IMR-90 (cell line): ENCODE results near the gene EHMT1. TPM values are rescaled to one million over a fixed set of nuclear protein-coding genes. Genes with fewer than 3 reads are reported as not detected.

Source experiments
- ATAC-seq: fragments of 200-7000 bp; cut with Tn5 transposase; 2 replicates; pipeline ENCODE4 v1.9.1; 2020; ENCODE audit warnings: low read depth, mild to moderate bottlenecking, moderate library complexity
- BruUV-seq: library from RNA; stranded (reverse); fragments of 400-500 nt; replicated peaks from 2 replicates; lab custom pipeline; 2021; lab: Mats Ljungman, UMichigan
- CTCF ChIA-PET: fragments of 300-600 bp; formaldehyde crosslinking; extraction: SDS; loops from one replicate; lab custom pipeline; 2021; ENCODE audit warnings: antibody characterized with exemption; lab: Yijun Ruan, JAX
- POLR2A ChIA-PET: fragments of 300-600 bp; sonication (Branson Sonifier 250); formaldehyde crosslinking; loops from one replicate; lab custom pipeline; 2022; ENCODE audit warnings: antibody characterized with exemption; ENCODE audit not compliant: unreplicated experiment; lab: Charles Lee
- DNase-seq: peaks from one replicate; pipeline ENCODE4 v3.0.0; 2013
- H2AFZ ChIP-seq: replicated peaks from 2 replicates; pipeline ENCODE3; 2013; ENCODE audit warnings: low read length, mild to moderate bottlenecking; ENCODE audit not compliant: poor library complexity
- H2AK5ac ChIP-seq: 2 replicates; pipeline ENCODE4 v1.6.1; 2013; ENCODE audit warnings: low read depth, low read length, inconsistent platforms
- H2AK9ac ChIP-seq: replicated peaks from 2 replicates; pipeline ENCODE3; 2013; ENCODE audit warnings: mild to moderate bottlenecking, low read depth, low read length, moderate library complexity; ENCODE audit not compliant: poor library complexity
- H2BK120ac ChIP-seq: 2 replicates; pipeline ENCODE4 v1.6.1; 2013; ENCODE audit warnings: low read depth, low read length, inconsistent platforms
- H2BK15ac ChIP-seq: 3 replicates; pipeline ENCODE4 v1.6.1; 2013; ENCODE audit warnings: low read depth, low read length, inconsistent platforms
- H2BK20ac ChIP-seq: 2 replicates; pipeline ENCODE4 v1.6.1; 2013; ENCODE audit warnings: low read depth, mild to moderate bottlenecking, inconsistent platforms, low read length, moderate library complexity
- H2BK5ac ChIP-seq: 2 replicates; pipeline ENCODE4 v1.6.1; 2013; ENCODE audit warnings: mild to moderate bottlenecking, low read depth, low read length, inconsistent platforms; ENCODE audit not compliant: poor library complexity, severe bottlenecking
- H3K14ac ChIP-seq: replicated peaks from 2 replicates; pipeline ENCODE4 v1.6.1; 2013; ENCODE audit warnings: low read depth, low read length, inconsistent platforms
- H3K18ac ChIP-seq: 2 replicates; pipeline ENCODE4 v1.6.1; 2013; ENCODE audit warnings: low read depth, low read length, control low read depth
- H3K23ac ChIP-seq: 2 replicates; pipeline ENCODE4 v1.6.1; 2013; ENCODE audit warnings: low read depth, low read length, inconsistent platforms
- H3K27ac ChIP-seq: 2 replicates; pipeline ENCODE4 v1.5.1; 2013; ENCODE audit warnings: mild to moderate bottlenecking, control low read depth, low read length; ENCODE audit not compliant: insufficient read depth
- H3K27me3 ChIP-seq: 2 replicates; pipeline ENCODE4 v1.6.1; 2013; ENCODE audit warnings: low read length; ENCODE audit not compliant: control insufficient read depth, insufficient read depth
- H3K36me3 ChIP-seq: 2 replicates; pipeline ENCODE4 v1.6.1; 2013; ENCODE audit warnings: low read length, mixed read lengths; ENCODE audit not compliant: control insufficient read depth, insufficient read depth
- H3K4ac ChIP-seq: 2 replicates; pipeline ENCODE4 v1.6.1; 2013; ENCODE audit warnings: low read depth, low read length, inconsistent platforms
- H3K4me1 ChIP-seq: 2 replicates; pipeline ENCODE4 v1.6.1; 2013; ENCODE audit warnings: low read length, mixed read lengths; ENCODE audit not compliant: control insufficient read depth, insufficient read depth
- H3K4me2 ChIP-seq: 2 replicates; pipeline ENCODE4 v1.6.1; 2013; ENCODE audit warnings: low read depth, mild to moderate bottlenecking, control low read depth, low read length, moderate library complexity
- H3K4me3 ChIP-seq: 2 replicates; pipeline ENCODE4 v1.5.1; 2013; ENCODE audit warnings: low read depth, mild to moderate bottlenecking, control low read depth, low read length, moderate library complexity; ENCODE audit not compliant: insufficient read depth
- H3K56ac ChIP-seq: 2 replicates; pipeline ENCODE4 v1.6.1; 2013; ENCODE audit warnings: low read length, inconsistent platforms; ENCODE audit not compliant: insufficient read depth; ENCODE audit errors: extremely low read depth
- H3K79me1 ChIP-seq, 2 experiments: 2 replicates each; pipeline ENCODE4 v1.6.1; 2013; ENCODE audit warnings: low read length in 2 of 2, inconsistent platforms in 1 of 2, low read depth in 1 of 2
- H3K9ac ChIP-seq: 2 replicates; pipeline ENCODE4 v1.6.1; 2013; ENCODE audit warnings: low read depth, low read length, control low read depth
- H3K9me1 ChIP-seq: 2 replicates; pipeline ENCODE4 v1.6.1; 2013; ENCODE audit warnings: low read length, inconsistent platforms; ENCODE audit not compliant: insufficient read depth
- H3K9me3 ChIP-seq: 2 replicates; pipeline ENCODE4 v1.6.1; 2013; ENCODE audit warnings: low read length; ENCODE audit not compliant: control insufficient read depth, insufficient read depth
- H4K20me1 ChIP-seq: 2 replicates; pipeline ENCODE4 v1.6.1; 2013; ENCODE audit warnings: low read length, inconsistent platforms; ENCODE audit not compliant: insufficient read depth
- H4K5ac ChIP-seq: 2 replicates; pipeline ENCODE4 v1.6.1; 2013; ENCODE audit warnings: mild to moderate bottlenecking, low read depth, low read length, control low read depth
- H4K8ac ChIP-seq, 2 experiments: 2 replicates each; pipeline ENCODE4 v1.6.1; 2013; ENCODE audit warnings: low read depth in 2 of 2, low read length in 2 of 2, control low read depth in 1 of 2, inconsistent platforms in 1 of 2
- H4K91ac ChIP-seq: 2 replicates; pipeline ENCODE4 v1.6.1; 2013; ENCODE audit warnings: low read depth, low read length, inconsistent platforms; ENCODE audit not compliant: insufficient read depth
- BHLHE40 ChIP-seq: fragments of 150-350 bp; IDR thresholded peaks from 2 replicates; pipeline ENCODE4 v1.6.1; 2016; ENCODE audit warnings: mild to moderate bottlenecking, low read depth, low read length
- CEBPB ChIP-seq: IDR thresholded peaks from 2 replicates; pipeline ENCODE4 v1.6.1; 2012; ENCODE audit warnings: low read depth, low read length, improper control_type of control experiment
- CHD1 ChIP-seq: IDR thresholded peaks from 2 replicates; pipeline ENCODE4 v1.6.1; 2012; ENCODE audit warnings: low read depth, low read length, improper control_type of control experiment
- FOS ChIP-seq: fragments of 150-350 bp; IDR thresholded peaks from 2 replicates; pipeline ENCODE4 v1.6.1; 2016; ENCODE audit warnings: low read depth, low read length
- MAFK ChIP-seq: IDR thresholded peaks from 2 replicates; pipeline ENCODE4 v1.6.1; 2012; ENCODE audit warnings: low read depth, low read length, improper control_type of control experiment
- MAZ ChIP-seq: IDR thresholded peaks from 2 replicates; pipeline ENCODE4 v1.6.1; 2012; ENCODE audit warnings: low read depth, mild to moderate bottlenecking, low read length, improper control_type of control experiment, moderate library complexity, borderline replicate concordance
- MXI1 ChIP-seq: IDR thresholded peaks from 2 replicates; pipeline ENCODE4 v1.6.1; 2012; ENCODE audit warnings: low read depth, mild to moderate bottlenecking, low read length, moderate library complexity, borderline replicate concordance
- NFE2L2 ChIP-seq: fragments of 150-350 bp; IDR thresholded peaks from 2 replicates; pipeline ENCODE4 v1.6.1; 2016; ENCODE audit warnings: low read depth, mild to moderate bottlenecking, low read length
- POLR2A ChIP-seq: IDR thresholded peaks from 2 replicates; pipeline ENCODE4 v1.6.1; 2012; ENCODE audit warnings: mild to moderate bottlenecking, low read depth, low read length
- RAD21 ChIP-seq: IDR thresholded peaks from 2 replicates; pipeline ENCODE4 v1.6.1; 2012; ENCODE audit warnings: low read length, improper control_type of control experiment
- RCOR1 ChIP-seq: IDR thresholded peaks from 2 replicates; pipeline ENCODE4 v1.6.1; 2012; ENCODE audit warnings: mild to moderate bottlenecking, low read length, improper control_type of control experiment; ENCODE audit not compliant: insufficient replicate concordance
- RFX5 ChIP-seq: IDR thresholded peaks from 2 replicates; pipeline ENCODE4 v1.8.0; 2012; ENCODE audit warnings: low read depth, mild to moderate bottlenecking, low read length, moderate library complexity
- SMC3 ChIP-seq: fragments of 150-350 bp; IDR thresholded peaks from 2 replicates; pipeline ENCODE4 v1.6.1; 2016; ENCODE audit warnings: low read depth, mild to moderate bottlenecking, antibody characterized with exemption, low read length, moderate library complexity
- WGBS, 2 experiments: methylation state at CpG; one replicate each; pipeline versions ENCODE4 v1.1.5 to v1.1.7; 2013; ENCODE audit warnings: missing lambda C conversion rate in 2 of 2; ENCODE audit not compliant: insufficient read length in 1 of 2; ENCODE audit errors: extremely low coverage in 2 of 2; 5-methylcytosine and 5-hydroxymethylcytosine counted together
- dilution Hi-C: fragments of 300-500 bp; cut with HindIII; formaldehyde crosslinking; loops from one replicate; pipeline ENCODE4 v1.14.3; 2018; ENCODE audit warnings: low sequenced_read_pairs; ENCODE audit not compliant: unreplicated experiment
- in situ Hi-C: fragments of 300-500 bp; cut with MboI; formaldehyde crosslinking; loops from 3 replicates; pipeline ENCODE4 v1.14.3; 2019; ENCODE audit warnings: low sequenced_read_pairs, inconsistent platforms, mixed read lengths
- intact Hi-C: fragments of 100-400 bp; cut with micrococcal nuclease; formaldehyde crosslinking; loops from 2 replicates; pipeline ENCODE4 v1.10.0; 2022
- polyA plus RNA-seq, 3 experiments: library from polyadenylated mRNA; depleted of rRNA; stranded (reverse); fragments of >200 nt; gene quantifications; 2 replicates each; pipeline ENCODE4 v1.2.3, GENCODE V29; 2012; ENCODE audit warnings: low replicate concordance in 1 of 3
- total RNA-seq: library from RNA; depleted of rRNA; stranded (reverse); fragments of >200 nt; gene quantifications from 2 replicates; pipeline ENCODE4 v1.2.3, GENCODE V29; 2012
- TF ChIP-seq, protein P1 (sequence below): fragments of 150-350 bp; IDR thresholded peaks from 2 replicates; pipeline ENCODE4 v1.6.1; 2016; ENCODE audit warnings: low read depth, mild to moderate bottlenecking, low read length, moderate library complexity, borderline replicate concordance
- TF ChIP-seq, protein P2 (sequence below): conservative IDR thresholded peaks from 2 replicates; pipeline ENCODE4 v1.5.1; 2012; ENCODE audit warnings: mild to moderate bottlenecking, low read depth, low read length, improper control_type of control experiment
- TF ChIP-seq, protein P3 (sequence below): fragments of 150-350 bp; IDR thresholded peaks from 2 replicates; pipeline ENCODE4 v1.6.1; 2017; ENCODE audit warnings: mild to moderate bottlenecking, antibody characterized with exemption, low read length, low read depth

Gene EHMT1
- total and polyA plus RNA-seq, 2 of the 4 experiments (the other 2 are of a cell fraction): 32.8 to 35.1 TPM

DNA sequence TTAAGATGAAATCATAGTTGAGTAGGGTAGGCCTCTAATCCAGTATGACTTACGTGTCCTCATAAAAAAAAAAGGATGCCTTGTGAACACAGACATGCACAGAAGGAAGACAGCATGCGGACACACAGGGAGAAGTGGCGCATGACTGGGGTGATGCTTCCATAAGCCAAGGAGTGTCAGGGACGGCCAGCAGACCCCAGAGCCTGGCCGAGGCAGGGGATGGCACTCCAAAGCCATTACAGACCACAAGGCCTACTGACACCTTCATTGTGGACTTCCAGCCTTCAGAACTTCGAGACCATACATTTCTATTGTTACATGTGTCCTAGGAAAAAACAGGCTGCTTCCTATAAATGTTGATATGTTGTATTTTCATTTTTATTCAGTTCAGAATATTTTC, 19.9 kb downstream of the EHMT1 start:
- no peak overlapping the region for H3K4ac ChIP-seq
- TF ChIP-seq, protein P1, sequence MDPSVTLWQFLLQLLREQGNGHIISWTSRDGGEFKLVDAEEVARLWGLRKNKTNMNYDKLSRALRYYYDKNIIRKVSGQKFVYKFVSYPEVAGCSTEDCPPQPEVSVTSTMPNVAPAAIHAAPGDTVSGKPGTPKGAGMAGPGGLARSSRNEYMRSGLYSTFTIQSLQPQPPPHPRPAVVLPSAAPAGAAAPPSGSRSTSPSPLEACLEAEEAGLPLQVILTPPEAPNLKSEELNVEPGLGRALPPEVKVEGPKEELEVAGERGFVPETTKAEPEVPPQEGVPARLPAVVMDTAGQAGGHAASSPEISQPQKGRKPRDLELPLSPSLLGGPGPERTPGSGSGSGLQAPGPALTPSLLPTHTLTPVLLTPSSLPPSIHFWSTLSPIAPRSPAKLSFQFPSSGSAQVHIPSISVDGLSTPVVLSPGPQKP: no peak
- no peak for TF ChIP-seq MAFK
- TF ChIP-seq RCOR1: no peak
- TF ChIP-seq FOS: no peak
- no peak for TF ChIP-seq MAZ
- TF ChIP-seq CHD1: no peak
- TF ChIP-seq MXI1: no peak
- TF ChIP-seq SMC3: no peak
- no peak for TF ChIP-seq POLR2A
- TF ChIP-seq BHLHE40: no peak
- no peak for TF ChIP-seq NFE2L2
- TF ChIP-seq CEBPB: no peak
- no peak for TF ChIP-seq RFX5
- TF ChIP-seq, protein P2, sequence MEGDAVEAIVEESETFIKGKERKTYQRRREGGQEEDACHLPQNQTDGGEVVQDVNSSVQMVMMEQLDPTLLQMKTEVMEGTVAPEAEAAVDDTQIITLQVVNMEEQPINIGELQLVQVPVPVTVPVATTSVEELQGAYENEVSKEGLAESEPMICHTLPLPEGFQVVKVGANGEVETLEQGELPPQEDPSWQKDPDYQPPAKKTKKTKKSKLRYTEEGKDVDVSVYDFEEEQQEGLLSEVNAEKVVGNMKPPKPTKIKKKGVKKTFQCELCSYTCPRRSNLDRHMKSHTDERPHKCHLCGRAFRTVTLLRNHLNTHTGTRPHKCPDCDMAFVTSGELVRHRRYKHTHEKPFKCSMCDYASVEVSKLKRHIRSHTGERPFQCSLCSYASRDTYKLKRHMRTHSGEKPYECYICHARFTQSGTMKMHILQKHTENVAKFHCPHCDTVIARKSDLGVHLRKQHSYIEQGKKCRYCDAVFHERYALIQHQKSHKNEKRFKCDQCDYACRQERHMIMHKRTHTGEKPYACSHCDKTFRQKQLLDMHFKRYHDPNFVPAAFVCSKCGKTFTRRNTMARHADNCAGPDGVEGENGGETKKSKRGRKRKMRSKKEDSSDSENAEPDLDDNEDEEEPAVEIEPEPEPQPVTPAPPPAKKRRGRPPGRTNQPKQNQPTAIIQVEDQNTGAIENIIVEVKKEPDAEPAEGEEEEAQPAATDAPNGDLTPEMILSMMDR: no peak
- no peak for TF ChIP-seq RAD21
- TF ChIP-seq, protein P3, sequence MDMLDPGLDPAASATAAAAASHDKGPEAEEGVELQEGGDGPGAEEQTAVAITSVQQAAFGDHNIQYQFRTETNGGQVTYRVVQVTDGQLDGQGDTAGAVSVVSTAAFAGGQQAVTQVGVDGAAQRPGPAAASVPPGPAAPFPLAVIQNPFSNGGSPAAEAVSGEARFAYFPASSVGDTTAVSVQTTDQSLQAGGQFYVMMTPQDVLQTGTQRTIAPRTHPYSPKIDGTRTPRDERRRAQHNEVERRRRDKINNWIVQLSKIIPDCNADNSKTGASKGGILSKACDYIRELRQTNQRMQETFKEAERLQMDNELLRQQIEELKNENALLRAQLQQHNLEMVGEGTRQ: no peak
- H2AK9ac ChIP-seq: peak overlapping the region; percentile 50
- no peak overlapping the region for H2BK20ac ChIP-seq
- H2BK120ac ChIP-seq: no peak overlapping the region
- ChIA-PET POLR2A (no interaction called here), CTCF (no interaction called here)
- WGBS, 2 experiments: 90% methylated on average over 1 of the region's 6 CpGs; no CpG with 5 or more reads in 1 of the 2 experiments
- no peak overlapping the region for H3K56ac ChIP-seq
- no peak for DNase-seq
- H3K4me2 ChIP-seq: no peak overlapping the region; the same call in 1 of the 2 replicates
- H2BK5ac ChIP-seq: no peak overlapping the region
- no peak for ATAC-seq
- BruUV-seq: no TSS peak
- H4K5ac ChIP-seq: peak overlapping the region; percentile 35; the same call in 1 of the 2 replicates
- peaks cover 62% of the 10 kb centered on the region for H4K20me1 ChIP-seq
- peak overlapping the region; percentile 50; the same call in 1 of the 2 replicates for H2AK5ac ChIP-seq
- no peak overlapping the region for H3K9ac ChIP-seq
- H3K14ac ChIP-seq: no peak overlapping the region
- intact Hi-C loops: no loop called here
- no peak overlapping the region; the same call in 1 of the 2 replicates for H3K23ac ChIP-seq
- no peaks in the 10 kb centered on the region for H3K9me3 ChIP-seq
- in situ Hi-C loops: no loop called here
- H3K27ac ChIP-seq: no peak overlapping the region
- peaks cover 2% of the 10 kb centered on the region; the same call in 1 of the 2 replicates for H3K4me1 ChIP-seq
- H2AFZ ChIP-seq: peak overlapping the region; percentile 9
- 0 out of 4 replicates have a peak overlapping the region, but pooled peaks of 1 of the 2 experiments have one; percentile 17 for H4K8ac ChIP-seq
- no peak overlapping the region for H3K18ac ChIP-seq
- peaks cover 10% of the 10 kb centered on the region for H3K9me1 ChIP-seq
- H4K91ac ChIP-seq: no peak overlapping the region
- peaks cover 20 to 59% of the 10 kb centered on the region in 2 experiments for H3K79me1 ChIP-seq
- H3K4me3 ChIP-seq: no peak overlapping the region
- H3K36me3 ChIP-seq: peaks cover 6% of the 10 kb centered on the region
- no peak overlapping the region for H2BK15ac ChIP-seq
- no peaks in the 10 kb centered on the region for H3K27me3 ChIP-seq
- dilution Hi-C loops: no loop called here
